Psoas muscle (tissue), 8 donors: ENCODE results near the gene TMEM135. TPM values are rescaled to one million over a fixed set of nuclear protein-coding genes. Genes with fewer than 3 reads are reported as not detected.

Experiments
- ATAC-seq, 4 donors: fragments of 200-7000 bp; cut with Tn5 transposase; one replicate each; pipeline ENCODE4 v1.9.1; 2020; ENCODE audit warnings: moderate library complexity in 3 of 4, mild to moderate bottlenecking in 2 of 4
- DNase-seq, 2 donors: peaks; one replicate each; pipeline ENCODE4 v3.0.0-alpha.2; 2020
- H3K27ac ChIP-seq: fragments of 200-600 bp; one replicate; pipeline ENCODE4 v1.8.0; 2022
- H3K27me3 ChIP-seq, 3 donors: fragments of 200-600 bp in 1 of 3; one replicate each; pipeline versions ENCODE4 v1.6.1 to v1.8.0; 2013 to 2022; ENCODE audit warnings: low read length in 2 of 3, mild to moderate bottlenecking in 2 of 3, moderate library complexity in 1 of 3; ENCODE audit not compliant: insufficient read depth in 3 of 3
- H3K36me3 ChIP-seq, 2 donors: fragments of 200-600 bp in 1 of 2; one replicate each; pipeline versions ENCODE4 v1.6.1 to v1.8.0; 2013 to 2022; ENCODE audit warnings: low read depth in 1 of 2, mild to moderate bottlenecking in 1 of 2, moderate library complexity in 1 of 2; ENCODE audit not compliant: insufficient read depth in 1 of 2
- H3K4me1 ChIP-seq: fragments of 200-600 bp; one replicate; pipeline ENCODE4 v1.8.0; 2022
- H3K4me3 ChIP-seq: fragments of 200-600 bp; one replicate; pipeline ENCODE4 v1.8.0; 2022; ENCODE audit warnings: mild to moderate bottlenecking
- H3K9me3 ChIP-seq: fragments of 200-600 bp; one replicate; pipeline ENCODE4 v1.8.0; 2022
- WGBS, 3 donors: extraction: QIAGEN DNeasy Blood & Tissue Kit; methylation state at CpG; one replicate each; pipeline versions ENCODE4 v1.1.6 to v1.1.7; 2013; 5-methylcytosine and 5-hydroxymethylcytosine counted together
- intact Hi-C, 2 donors: fragments of 100-400 bp; cut with DNase I; formaldehyde crosslinking; loops; one replicate each; pipeline versions ENCODE4 v1.11.0 to v1.14.2; 2022
- polyA plus RNA-seq, 3 donors: library from polyadenylated mRNA; stranded (reverse); fragments of 200-250 nt; gene quantifications; one replicate each; pipeline ENCODE4 v1.2.3, GENCODE V29; 2013
- total RNA-seq, 4 donors: library from RNA; stranded (reverse); fragmentation: NEBNext Ultra II Directional in 2 of 4; extraction: Animal tissue kit (Norgen Biotek cat#: 25700) in 2 of 4; gene quantifications; one replicate each; pipeline versions ENCODE4 v1.2.1 to v1.2.4, GENCODE V29; 2021 to 2023
- TF ChIP-seq, protein P1 (sequence below): fragments of 200-600 bp; IDR thresholded peaks from one replicate; pipeline ENCODE4 v1.8.0; 2022; ENCODE audit warnings: antibody characterized with exemption
- donor health status: healthy with polysubstance abuse.
- donor health status: DM: no; HTN: no; CAD: no; lungs with moderate emphysema.
- donor health status: Bipolar disorder and iron deficiency.
- donor health status: healthy.
- donor health status: DM: yes; HTN: yes; CAD: no.
- donor health status: DM: no; HTN: no; CAD: no.
- donor health status: DM: no; HTN: no; CAD: no.
- donor health status: DM: yes; HTN: yes; CAD: no.

TMEM135 gene
- total and polyA plus RNA-seq, 7 donors: 4.1 to 26.6 (median 9.4) TPM

DNA sequence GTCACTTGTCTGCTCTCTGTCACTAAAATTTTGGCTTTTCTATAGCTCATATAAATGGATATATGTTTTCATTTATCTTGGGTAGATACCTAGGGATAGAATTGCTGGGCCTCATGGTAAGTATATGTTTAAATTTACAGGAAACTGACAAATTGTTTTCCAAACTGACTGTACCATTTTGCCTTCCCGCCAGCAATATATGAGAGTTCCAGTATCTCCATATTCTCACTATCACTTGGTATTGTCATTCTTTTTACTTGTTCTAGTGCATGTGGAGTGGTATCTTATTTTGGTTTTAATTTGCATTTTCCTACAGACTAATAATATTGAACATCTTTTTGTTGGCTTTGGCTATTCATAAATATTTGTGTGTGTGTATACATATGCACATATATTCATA is 101.7 kb downstream of the TMEM135 start:
- intact Hi-C loops: no loop called here
- Histone ChIP-seq H3K27ac (no peak overlapping the region), H3K9me3 (peaks cover 5% of the 10 kb centered on the region), H3K27me3 (no peaks in the 10 kb centered on the region), H3K36me3 (no peaks in the 10 kb centered on the region), H3K4me1 (peaks cover 5% of the 10 kb centered on the region), H3K4me3 (no peak overlapping the region)
- DNase-seq: no peak
- TF ChIP-seq, protein P1, sequence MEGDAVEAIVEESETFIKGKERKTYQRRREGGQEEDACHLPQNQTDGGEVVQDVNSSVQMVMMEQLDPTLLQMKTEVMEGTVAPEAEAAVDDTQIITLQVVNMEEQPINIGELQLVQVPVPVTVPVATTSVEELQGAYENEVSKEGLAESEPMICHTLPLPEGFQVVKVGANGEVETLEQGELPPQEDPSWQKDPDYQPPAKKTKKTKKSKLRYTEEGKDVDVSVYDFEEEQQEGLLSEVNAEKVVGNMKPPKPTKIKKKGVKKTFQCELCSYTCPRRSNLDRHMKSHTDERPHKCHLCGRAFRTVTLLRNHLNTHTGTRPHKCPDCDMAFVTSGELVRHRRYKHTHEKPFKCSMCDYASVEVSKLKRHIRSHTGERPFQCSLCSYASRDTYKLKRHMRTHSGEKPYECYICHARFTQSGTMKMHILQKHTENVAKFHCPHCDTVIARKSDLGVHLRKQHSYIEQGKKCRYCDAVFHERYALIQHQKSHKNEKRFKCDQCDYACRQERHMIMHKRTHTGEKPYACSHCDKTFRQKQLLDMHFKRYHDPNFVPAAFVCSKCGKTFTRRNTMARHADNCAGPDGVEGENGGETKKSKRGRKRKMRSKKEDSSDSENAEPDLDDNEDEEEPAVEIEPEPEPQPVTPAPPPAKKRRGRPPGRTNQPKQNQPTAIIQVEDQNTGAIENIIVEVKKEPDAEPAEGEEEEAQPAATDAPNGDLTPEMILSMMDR: no peak
- no peak for ATAC-seq
- WGBS, 3 donors: 50 to 97% (median 61%) methylated on average over 1 of the region's 1 CpG

DNA sequence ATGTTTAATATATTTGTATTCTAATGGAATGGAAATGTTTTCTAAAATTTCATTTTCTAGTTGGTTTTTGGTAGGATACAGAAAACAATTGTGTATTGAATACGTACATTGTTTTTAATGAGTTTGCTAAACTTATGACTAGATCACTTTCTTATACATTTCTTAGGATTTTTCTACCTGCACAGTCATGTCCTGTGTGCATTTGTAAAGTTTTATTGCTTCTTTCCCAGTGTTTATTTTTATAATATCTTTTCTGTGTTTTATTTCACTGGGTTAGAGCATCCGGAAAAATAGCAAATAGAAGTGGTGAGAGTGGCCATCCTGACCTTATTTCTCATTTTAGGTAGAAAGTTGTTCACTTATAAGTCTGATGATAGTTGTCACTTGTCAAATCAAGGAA is 103.6 kb downstream of the TMEM135 start:
- Histone ChIP-seq H3K36me3 (no peaks in the 10 kb centered on the region), H3K27ac (no peak overlapping the region), H3K27me3 (no peaks in the 10 kb centered on the region), H3K4me3 (no peak overlapping the region), H3K9me3 (peaks cover 5% of the 10 kb centered on the region), H3K4me1 (peaks cover 5% of the 10 kb centered on the region)
- TF ChIP-seq, protein P1: no peak
- ATAC-seq (no peak), DNase-seq (no peak)
- intact Hi-C loops: no loop called here
- 72 to 95% (median 95%) methylated on average over 2 of the region's 2 CpGs for WGBS, 3 donors

DNA sequence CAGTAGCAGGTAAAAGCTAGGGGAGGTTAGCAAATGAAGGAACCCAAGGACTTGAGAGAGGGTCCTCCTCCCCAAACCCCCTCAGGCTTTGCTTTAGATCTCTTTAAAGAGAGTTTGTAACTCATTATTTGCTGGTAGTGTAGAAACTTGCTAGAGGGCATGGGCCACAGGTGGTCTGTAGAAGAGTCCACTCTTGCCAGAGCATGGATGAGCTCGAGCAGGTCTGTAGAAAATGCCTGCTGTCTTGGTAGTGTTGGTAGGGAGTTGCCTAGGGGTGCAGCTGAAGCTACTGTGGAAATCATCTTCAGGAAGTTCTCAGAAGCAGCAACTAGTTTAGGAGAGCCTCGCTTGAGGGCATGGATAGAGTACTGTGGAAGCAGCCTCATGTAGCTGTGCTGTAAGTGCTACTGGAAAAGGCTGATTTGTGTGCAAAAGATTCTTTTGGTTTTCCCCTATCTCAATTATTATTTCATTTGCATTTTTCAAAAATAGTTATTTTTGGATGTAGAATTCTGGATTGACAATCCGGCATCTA is 104.3 kb downstream of the TMEM135 start:
- Histone ChIP-seq H3K9me3 (peaks cover 5% of the 10 kb centered on the region), H3K4me3 (no peak overlapping the region), H3K27ac (no peak overlapping the region), H3K4me1 (peaks cover 5% of the 10 kb centered on the region), H3K36me3 (no peaks in the 10 kb centered on the region), H3K27me3 (no peaks in the 10 kb centered on the region)
- ATAC-seq (peak in 1 of 4 donors; percentile 34), DNase-seq (no peak)
- TF ChIP-seq, protein P1: no peak
- 81 to 98% (median 88%) methylated on average over 3 of the region's 3 CpGs for WGBS, 3 donors
- intact Hi-C loops: no loop called here

DNA sequence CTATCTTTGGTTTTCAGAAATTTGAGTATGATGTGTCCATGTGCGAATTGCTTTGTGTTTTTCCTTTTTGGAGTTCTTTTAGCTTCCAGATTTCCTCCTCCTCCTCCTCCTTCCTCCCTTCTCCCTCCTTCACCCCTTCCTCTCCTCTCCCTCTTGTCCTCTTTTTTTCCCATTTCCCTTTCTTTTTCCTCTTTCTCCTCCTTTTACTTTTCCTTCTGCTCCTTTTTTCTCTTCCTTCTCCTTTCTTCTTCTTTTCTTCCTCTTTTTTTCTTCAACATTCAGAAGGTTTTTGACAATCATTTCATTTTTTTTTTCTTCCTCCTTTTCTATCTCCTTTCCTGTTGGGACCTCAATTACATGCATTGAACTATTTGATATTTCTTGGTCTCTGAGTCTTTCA is 104.9 kb downstream of the TMEM135 start:
- H3K27ac ChIP-seq: no peak overlapping the region
- DNase-seq (no peak), ATAC-seq (no peak)
- H3K9me3 ChIP-seq: peaks cover 5% of the 10 kb centered on the region
- 95 to 100% (median 98%) methylated on average over 1 of the region's 1 CpG for WGBS, 3 donors
- peaks cover 5% of the 10 kb centered on the region for H3K4me1 ChIP-seq
- TF ChIP-seq, protein P1: no peak
- H3K4me3 ChIP-seq: no peak overlapping the region
- intact Hi-C loops: no loop called here
- no peaks in the 10 kb centered on the region for H3K27me3 ChIP-seq
- H3K36me3 ChIP-seq: no peaks in the 10 kb centered on the region

DNA sequence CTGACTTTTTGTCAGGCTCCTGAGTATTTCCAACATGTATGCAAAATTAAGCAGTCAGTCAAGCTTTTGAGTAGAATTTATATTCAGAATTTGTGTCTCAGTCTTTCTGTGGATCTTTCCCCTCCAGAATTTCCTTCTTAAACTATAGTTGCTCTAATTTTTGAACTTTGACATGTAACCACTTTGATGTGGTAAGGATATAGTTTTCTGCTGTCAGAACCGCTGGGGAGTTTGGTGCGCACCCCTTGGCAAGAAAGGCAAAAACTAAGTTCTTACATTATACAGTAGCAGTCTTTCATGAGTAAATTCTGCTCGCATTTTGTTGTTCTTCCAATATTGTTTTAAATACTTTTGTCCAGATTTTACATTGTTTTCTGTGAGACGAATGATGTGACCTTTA is 105.9 kb downstream of the TMEM135 start:
- ATAC-seq (no peak), DNase-seq (no peak)
- peaks cover 5% of the 10 kb centered on the region for H3K4me1 ChIP-seq
- no peak overlapping the region for H3K4me3 ChIP-seq
- peaks cover 5% of the 10 kb centered on the region for H3K9me3 ChIP-seq
- intact Hi-C loops: no loop called here
- 80 to 94% (median 81%) methylated on average over 4 of the region's 4 CpGs for WGBS, 3 donors
- H3K27me3 ChIP-seq: no peaks in the 10 kb centered on the region
- H3K36me3 ChIP-seq: no peaks in the 10 kb centered on the region
- TF ChIP-seq, protein P1: no peak
- H3K27ac ChIP-seq: no peak overlapping the region
